Measurements from ENCODE around the gene OTUD5. TPM values are rescaled to one million over a fixed set of nuclear protein-coding genes. Genes with fewer than 3 reads are reported as not detected.

Gene OTUD5
- total RNA-seq, 1 experiment from 2014 or later = 62.5 TPM

DNA sequence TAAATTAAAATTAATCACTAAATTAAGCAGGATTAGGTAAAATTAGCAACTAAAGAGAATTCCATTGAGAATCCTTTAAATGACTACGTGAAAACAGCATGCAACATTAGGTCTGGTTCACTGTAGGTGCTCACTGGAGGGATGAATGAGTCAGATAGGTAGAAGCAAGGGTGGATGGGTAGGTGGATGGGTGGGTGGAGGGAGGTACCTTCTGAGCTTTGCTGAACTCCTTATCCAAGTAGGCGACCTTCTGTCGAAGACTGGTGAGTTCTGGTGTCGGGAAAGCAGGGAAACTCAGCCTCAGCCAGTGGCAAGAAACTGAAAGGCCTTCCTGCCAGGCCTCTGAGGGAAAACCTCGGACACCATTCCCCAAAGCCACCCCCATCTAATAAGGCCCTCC is 41.6 kb upstream of the OTUD5 start:
- Histone ChIP-seq H4K5ac (ENCODE audit: insufficient read length, low read depth, low read length) (no peak overlapping the region), H3K18ac (ENCODE audit: insufficient read length, low read depth, low read length) (no peak overlapping the region), H3K14ac (ENCODE audit: insufficient read depth, low read length) (no peak overlapping the region), H3K4ac (ENCODE audit: low read depth, low read length) (no peak overlapping the region), H4K91ac (ENCODE audit: insufficient read length, low read depth, low read length) (no peak overlapping the region), H3K23me2 (ENCODE audit: insufficient read length, low read depth, low read length, poor library complexity, severe bottlenecking) (no peaks in the 10 kb centered on the region), H4K20me1 (ENCODE audit: control insufficient read depth, insufficient read depth, insufficient read length) (peaks cover 2% of the 10 kb centered on the region), H2BK15ac (ENCODE audit: low read depth, low read length) (no peak overlapping the region), H3K27me3 (ENCODE audit: insufficient read depth, low read length) (no peaks in the 10 kb centered on the region), H3T11ph (ENCODE audit: low read length) (no peak overlapping the region), H3K9me3 (ENCODE audit: control insufficient read depth, low read depth, low read length) (no peaks in the 10 kb centered on the region), H4K8ac (replicated peaks; ENCODE audit: insufficient read length, low read depth, low read length) (no peak overlapping the region), H3K4me1 (ENCODE audit: insufficient read depth, low read length) (no peaks in the 10 kb centered on the region), H2BK120ac (ENCODE audit: low read depth, low read length, poor library complexity, severe bottlenecking) (no peak overlapping the region), H3K9ac (ENCODE audit: extremely low read depth, insufficient read length, low read length) (no peak overlapping the region), H2BK5ac (ENCODE audit: insufficient read length, low read length) (no peak overlapping the region), H3K79me1 (ENCODE audit: insufficient read depth, low read depth, low read length, poor library complexity, severe bottlenecking) (peaks cover 2% of the 10 kb centered on the region), H2AK5ac (ENCODE audit: insufficient read length, low read length) (no peak overlapping the region), H3K4me2 (ENCODE audit: insufficient read depth, insufficient read length, low read length) (no peak overlapping the region), H3K27ac (ENCODE audit: insufficient read length, low read depth, low read length) (no peak overlapping the region), H2AFZ (ENCODE audit: low read length) (no peak overlapping the region), H3K56ac (ENCODE audit: insufficient read length, low read depth, low read length) (no peak overlapping the region), H2BK20ac (ENCODE audit: low read depth, low read length, poor library complexity, severe bottlenecking) (no peak overlapping the region), H2BK12ac (ENCODE audit: insufficient read length, low read depth, low read length) (no peak overlapping the region), H3K79me2 (ENCODE audit: insufficient read depth, low read length) (peaks cover 2% of the 10 kb centered on the region; the same call in 1 of the 2 replicates), H3K23ac (ENCODE audit: insufficient read length, low read depth, low read length) (no peak overlapping the region)
- Mint-ChIP-seq H3K4me1 (peaks cover 0 to 13% of the 10 kb centered on the region in 2 experiments; a peak in 2 of 4 replicates), H3K27me3 (ENCODE audit: low read depth) (no peaks in the 10 kb centered on the region; the same call in 1 of the 2 replicates), H3K9me3 (peaks cover 69 to 77% of the 10 kb centered on the region in 2 experiments), H3K4me3 (no peak overlapping the region), H3K27ac (no peak overlapping the region), H3K36me3 (ENCODE audit: insufficient read depth in 1 of 3, low read depth in 3 of 3) (peaks cover 38 to 59% (median 59%) of the 10 kb centered on the region in 3 experiments; a peak in 6 of 7 replicates)
- no peak for DNase-seq
- no CpG with 5 or more reads among the region's 5 CpGs for WGBS (ENCODE audit: extremely low coverage, insufficient read length, low lambda C conversion rate)
- TF ChIP-seq, protein P1, sequence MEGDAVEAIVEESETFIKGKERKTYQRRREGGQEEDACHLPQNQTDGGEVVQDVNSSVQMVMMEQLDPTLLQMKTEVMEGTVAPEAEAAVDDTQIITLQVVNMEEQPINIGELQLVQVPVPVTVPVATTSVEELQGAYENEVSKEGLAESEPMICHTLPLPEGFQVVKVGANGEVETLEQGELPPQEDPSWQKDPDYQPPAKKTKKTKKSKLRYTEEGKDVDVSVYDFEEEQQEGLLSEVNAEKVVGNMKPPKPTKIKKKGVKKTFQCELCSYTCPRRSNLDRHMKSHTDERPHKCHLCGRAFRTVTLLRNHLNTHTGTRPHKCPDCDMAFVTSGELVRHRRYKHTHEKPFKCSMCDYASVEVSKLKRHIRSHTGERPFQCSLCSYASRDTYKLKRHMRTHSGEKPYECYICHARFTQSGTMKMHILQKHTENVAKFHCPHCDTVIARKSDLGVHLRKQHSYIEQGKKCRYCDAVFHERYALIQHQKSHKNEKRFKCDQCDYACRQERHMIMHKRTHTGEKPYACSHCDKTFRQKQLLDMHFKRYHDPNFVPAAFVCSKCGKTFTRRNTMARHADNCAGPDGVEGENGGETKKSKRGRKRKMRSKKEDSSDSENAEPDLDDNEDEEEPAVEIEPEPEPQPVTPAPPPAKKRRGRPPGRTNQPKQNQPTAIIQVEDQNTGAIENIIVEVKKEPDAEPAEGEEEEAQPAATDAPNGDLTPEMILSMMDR (conservative IDR thresholded peaks at IDR 0.05) = no peak
